Central memory CD8-positive, alpha-beta T cell (primary cell): ENCODE measurements around the gene NOX3.
"Not testable (repeated sequence)": the region's sequence is repeated elsewhere in the genome, so short reads cannot be mapped to it uniquely, and the experiment has no call there.

ENCODE experiments used
- ATAC-seq: fragments of 150-1000 bp; cut with Tn5 transposase; replicated peaks from 2 replicates; pipeline ENCODE4 v1.10.0; 2022; ENCODE audit warnings: mild to moderate bottlenecking, moderate FRiP score, moderate number of reproducible peaks; ENCODE audit not compliant: poor library complexity, severe bottlenecking; ENCODE audit errors: extremely low read depth
- DNase-seq, 2 donors: peaks; one replicate each; pipeline ENCODE4 v3.0.0; 2021; ENCODE audit warnings: low spot score in 2 of 2
- H3K27ac Mint-ChIP-seq: one replicate; pipeline ENCODE4 v1.8.0; 2022; ENCODE audit warnings: low read depth, mild to moderate bottlenecking, moderate library complexity, mixed read lengths
- H3K27me3 Mint-ChIP-seq: one replicate; pipeline ENCODE4 v1.8.0; 2022; ENCODE audit warnings: mixed read lengths
- H3K36me3 Mint-ChIP-seq: one replicate; pipeline ENCODE4 v1.8.0; 2022; ENCODE audit warnings: mild to moderate bottlenecking, moderate library complexity, mixed read lengths; ENCODE audit not compliant: insufficient read depth
- H3K4me1 Mint-ChIP-seq: one replicate; pipeline ENCODE4 v1.8.0; 2022; ENCODE audit warnings: mixed read lengths
- H3K4me3 Mint-ChIP-seq: one replicate; pipeline ENCODE4 v1.8.0; 2022; ENCODE audit warnings: mild to moderate bottlenecking, moderate library complexity, mixed read lengths
- H3K9me3 Mint-ChIP-seq: one replicate; pipeline ENCODE4 v1.8.0; 2022; ENCODE audit warnings: mixed read lengths

The NOX3 gene

GRCh38 chr6:155488197-155488596, 32.6 kb upstream of the NOX3 start:
- H3K4me3 Mint-ChIP-seq, H3K27me3 Mint-ChIP-seq, H3K27ac Mint-ChIP-seq, H3K4me1 Mint-ChIP-seq, H3K36me3 Mint-ChIP-seq, ATAC-seq, H3K9me3 Mint-ChIP-seq, DNase-seq: not testable (repeated sequence)

- DNase-seq (no peak), ATAC-seq (no peak)
- Mint-ChIP-seq H3K36me3 (no peaks in the 10 kb centered on the region), H3K4me3 (no peak overlapping the region), H3K9me3 (peaks cover 4% of the 10 kb centered on the region), H3K4me1 (no peaks in the 10 kb centered on the region), H3K27ac (no peak overlapping the region), H3K27me3 (no peaks in the 10 kb centered on the region)
Measured at GRCh38 chr6:155487371-155488130, 31.9 kb upstream of the NOX3 start.

- DNase-seq (no peak), ATAC-seq (no peak)
- H3K27ac Mint-ChIP-seq: no peak overlapping the region
- no peaks in the 10 kb centered on the region for H3K36me3 Mint-ChIP-seq
- peaks cover 3% of the 10 kb centered on the region for H3K27me3 Mint-ChIP-seq
- no peaks in the 10 kb centered on the region for H3K9me3 Mint-ChIP-seq
- no peak overlapping the region for H3K4me3 Mint-ChIP-seq
- no peaks in the 10 kb centered on the region for H3K4me1 Mint-ChIP-seq
Measured at GRCh38 chr6:155486721-155487294, 31.2 kb upstream of the NOX3 start.

GRCh38 chr6:155485756-155486155, 30.1 kb upstream of the NOX3 start:
- Mint-ChIP-seq H3K36me3 (no peaks in the 10 kb centered on the region), H3K4me3 (no peak overlapping the region), H3K27me3 (peaks cover 11% of the 10 kb centered on the region), H3K9me3 (no peaks in the 10 kb centered on the region), H3K27ac (no peak overlapping the region), H3K4me1 (no peaks in the 10 kb centered on the region)
- no peak for ATAC-seq
- DNase-seq: no peak

GRCh38 chr6:155483858-155484257, 28.2 kb upstream of the NOX3 start:
- Mint-ChIP-seq H3K4me1 (no peaks in the 10 kb centered on the region), H3K27me3 (peaks cover 11% of the 10 kb centered on the region), H3K36me3 (no peaks in the 10 kb centered on the region), H3K27ac (no peak overlapping the region), H3K4me3 (no peak overlapping the region), H3K9me3 (no peaks in the 10 kb centered on the region)
- no peak for ATAC-seq
- no peak for DNase-seq

GRCh38 chr6:155481215-155481614, 25.6 kb upstream of the NOX3 start:
- H3K36me3 Mint-ChIP-seq: no peaks in the 10 kb centered on the region
- H3K4me1 Mint-ChIP-seq: no peaks in the 10 kb centered on the region
- no peak overlapping the region for H3K27ac Mint-ChIP-seq
- peaks cover 11% of the 10 kb centered on the region for H3K27me3 Mint-ChIP-seq
- DNase-seq: no peak
- H3K9me3 Mint-ChIP-seq: no peaks in the 10 kb centered on the region
- no peak overlapping the region for H3K4me3 Mint-ChIP-seq
- ATAC-seq: no peak

GRCh38 chr6:155473741-155474140, 18.1 kb upstream of the NOX3 start:
- Mint-ChIP-seq H3K4me3 (no peak overlapping the region), H3K9me3 (peaks cover 5% of the 10 kb centered on the region), H3K4me1 (peaks cover 5% of the 10 kb centered on the region), H3K27me3 (peaks cover 19% of the 10 kb centered on the region), H3K36me3 (peaks cover 2% of the 10 kb centered on the region), H3K27ac (no peak overlapping the region)
- ATAC-seq (no peak), DNase-seq (no peak)

- Mint-ChIP-seq H3K27ac (no peak overlapping the region), H3K27me3 (peaks cover 26% of the 10 kb centered on the region), H3K36me3 (peaks cover 2% of the 10 kb centered on the region), H3K9me3 (peaks cover 8% of the 10 kb centered on the region), H3K4me1 (peaks cover 5% of the 10 kb centered on the region), H3K4me3 (no peak overlapping the region)
- no peak for ATAC-seq
- no peak for DNase-seq
Measured at GRCh38 chr6:155472886-155473285, 17.2 kb upstream of the NOX3 start.

GRCh38 chr6:155470979-155471616, 15.5 kb upstream of the NOX3 start:
- not testable (repeated sequence) for H3K4me1 Mint-ChIP-seq, H3K36me3 Mint-ChIP-seq, H3K4me3 Mint-ChIP-seq, DNase-seq, H3K27ac Mint-ChIP-seq
- peaks cover 19% of the 10 kb centered on the region for H3K9me3 Mint-ChIP-seq
- peaks cover 36% of the 10 kb centered on the region for H3K27me3 Mint-ChIP-seq
- peak; percentile 58 for ATAC-seq

GRCh38 chr6:155468543-155468942, 12.9 kb upstream of the NOX3 start:
- DNase-seq, H3K4me3 Mint-ChIP-seq, H3K27ac Mint-ChIP-seq, H3K36me3 Mint-ChIP-seq, ATAC-seq, H3K4me1 Mint-ChIP-seq: not testable (repeated sequence)
- Mint-ChIP-seq H3K9me3 (peaks cover 32% of the 10 kb centered on the region), H3K27me3 (peaks cover 37% of the 10 kb centered on the region)

- Mint-ChIP-seq H3K27me3 (peaks cover 46% of the 10 kb centered on the region), H3K4me1 (peaks cover 5% of the 10 kb centered on the region), H3K9me3 (peaks cover 32% of the 10 kb centered on the region), H3K27ac (no peak overlapping the region), H3K36me3 (peaks cover 2% of the 10 kb centered on the region), H3K4me3 (no peak overlapping the region)
- DNase-seq (no peak), ATAC-seq (no peak)
Measured at GRCh38 chr6:155466539-155466938, 10.9 kb upstream of the NOX3 start.

- Mint-ChIP-seq H3K27ac (no peak overlapping the region), H3K27me3 (peaks cover 42% of the 10 kb centered on the region), H3K4me1 (no peaks in the 10 kb centered on the region), H3K36me3 (no peaks in the 10 kb centered on the region), H3K9me3 (peaks cover 15% of the 10 kb centered on the region), H3K4me3 (no peak overlapping the region)
- DNase-seq (no peak), ATAC-seq (no peak)
Measured at GRCh38 chr6:155461556-155461955, 5.9 kb upstream of the NOX3 start.

GRCh38 chr6:155454471-155454870, 1.2 kb downstream of the NOX3 start:
- Mint-ChIP-seq H3K4me3 (no peak overlapping the region), H3K27ac (no peak overlapping the region), H3K27me3 (peaks cover 75% of the 10 kb centered on the region), H3K9me3 (no peaks in the 10 kb centered on the region), H3K4me1 (no peaks in the 10 kb centered on the region), H3K36me3 (no peaks in the 10 kb centered on the region)
- ATAC-seq (no peak), DNase-seq (no peak)
